Left hindlimb (tissue), 1 donor: ENCODE measurements around the gene PLBD1.

Source experiments
- DNase-seq: peaks from one replicate; pipeline ENCODE4 v3.0.0-alpha.2; 2018

The PLBD1 gene

DNA sequence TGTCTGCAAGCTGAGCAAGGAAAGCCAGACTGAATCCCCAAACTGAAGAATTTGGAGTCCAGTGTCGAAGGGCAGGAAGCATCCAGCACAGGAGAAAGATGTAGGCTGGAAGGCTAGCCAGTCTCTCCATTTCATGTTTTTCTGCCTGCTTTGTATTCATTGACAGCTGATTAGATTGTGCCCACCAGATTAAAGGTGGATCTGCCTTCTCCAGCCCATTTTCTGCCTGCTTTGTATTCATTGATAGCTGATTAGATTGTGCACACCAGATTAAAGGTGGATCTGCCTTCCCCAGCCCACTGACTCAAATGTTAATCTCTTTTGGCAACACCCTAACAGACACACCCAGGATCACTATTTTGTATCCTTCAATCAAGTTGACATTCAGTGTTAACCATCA lies 85.3 kb downstream of the PLBD1 start:
- DNase-seq, result no peak

GRCh38 chr12:14481201-14481600 lies 86.5 kb downstream of the PLBD1 start:
- DNase-seq, result no peak

- no peak for DNase-seq
These were observed 88.7 kb downstream of the PLBD1 start for GRCh38 chr12:14479004-14479403.

DNA sequence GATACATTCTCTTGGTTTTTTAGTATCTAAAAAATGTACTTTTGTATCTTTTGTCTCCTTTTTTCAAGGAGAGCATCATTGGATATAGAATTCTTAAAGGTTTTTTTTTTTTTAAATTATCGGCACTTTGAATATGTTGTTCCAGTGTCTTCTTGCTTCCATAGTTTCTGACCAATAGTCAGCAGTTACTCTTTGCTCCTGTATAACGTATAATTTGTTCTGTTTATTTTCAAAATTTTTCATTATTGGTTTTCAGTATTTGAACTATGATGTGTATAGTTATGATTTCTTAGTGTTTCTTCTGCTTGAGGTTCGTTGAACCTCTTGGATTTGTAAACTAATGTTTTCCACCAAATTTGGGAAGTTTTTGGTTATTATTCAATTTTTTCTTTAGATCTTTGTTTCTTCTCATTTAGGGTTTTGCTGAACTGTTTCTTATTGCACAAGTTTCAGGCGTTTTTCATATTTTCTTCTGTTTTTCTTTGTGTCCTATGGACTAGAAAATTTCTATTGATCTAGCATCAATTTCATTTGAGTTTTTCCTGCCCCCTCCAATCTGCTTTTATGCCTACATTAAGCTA lies 93.9 kb downstream of the PLBD1 start:
- DNase-seq, result no peak

DNA sequence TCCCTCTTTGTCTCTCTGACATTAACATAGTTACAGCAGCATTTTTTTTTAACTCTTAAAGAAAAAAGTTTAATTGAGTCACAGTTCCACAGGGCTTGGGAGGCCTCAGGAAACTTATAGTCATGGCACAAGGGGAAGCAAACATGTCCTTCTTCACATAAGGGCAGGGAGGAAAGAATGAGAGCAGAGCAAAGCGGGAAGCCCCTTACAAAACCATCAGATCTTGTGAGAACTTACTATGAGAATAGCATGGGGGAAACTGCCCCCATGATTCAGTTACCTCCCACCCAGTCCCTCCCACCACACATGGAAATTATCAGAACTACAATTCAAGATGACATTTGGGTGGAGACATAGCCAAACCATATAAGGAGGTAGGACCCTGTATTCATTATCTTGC lies 96.2 kb downstream of the PLBD1 start:
- no peak for DNase-seq

DNA sequence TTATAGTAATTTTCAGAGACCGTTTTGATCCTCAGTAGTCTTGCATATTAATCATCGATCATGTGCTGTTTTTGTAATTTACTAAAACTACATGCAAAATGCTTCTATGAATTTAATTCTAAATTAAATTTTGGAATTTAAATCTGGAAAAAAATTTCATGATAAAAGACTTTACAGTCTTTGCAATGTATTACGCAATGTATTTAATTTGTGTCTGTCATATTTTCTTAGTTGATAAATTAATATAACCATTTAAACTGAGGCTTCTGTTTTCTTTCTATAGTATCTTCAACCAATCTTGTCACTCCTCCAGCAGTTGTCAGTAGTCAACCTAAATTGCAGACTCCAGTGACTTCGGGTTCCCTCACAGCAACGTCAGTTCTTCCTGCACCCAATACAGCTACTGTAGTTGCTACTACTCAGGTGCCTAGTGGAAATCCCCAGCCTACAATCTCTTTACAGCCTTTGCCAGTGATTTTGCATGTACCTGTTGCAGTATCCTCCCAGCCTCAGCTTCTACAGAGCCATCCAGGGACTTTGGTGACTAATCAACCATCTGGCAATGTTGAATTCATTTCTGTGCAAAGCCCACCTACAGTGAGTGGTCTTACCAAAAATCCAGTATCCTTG lies 107.4 kb downstream of the PLBD1 start:
- no peak for DNase-seq

DNA sequence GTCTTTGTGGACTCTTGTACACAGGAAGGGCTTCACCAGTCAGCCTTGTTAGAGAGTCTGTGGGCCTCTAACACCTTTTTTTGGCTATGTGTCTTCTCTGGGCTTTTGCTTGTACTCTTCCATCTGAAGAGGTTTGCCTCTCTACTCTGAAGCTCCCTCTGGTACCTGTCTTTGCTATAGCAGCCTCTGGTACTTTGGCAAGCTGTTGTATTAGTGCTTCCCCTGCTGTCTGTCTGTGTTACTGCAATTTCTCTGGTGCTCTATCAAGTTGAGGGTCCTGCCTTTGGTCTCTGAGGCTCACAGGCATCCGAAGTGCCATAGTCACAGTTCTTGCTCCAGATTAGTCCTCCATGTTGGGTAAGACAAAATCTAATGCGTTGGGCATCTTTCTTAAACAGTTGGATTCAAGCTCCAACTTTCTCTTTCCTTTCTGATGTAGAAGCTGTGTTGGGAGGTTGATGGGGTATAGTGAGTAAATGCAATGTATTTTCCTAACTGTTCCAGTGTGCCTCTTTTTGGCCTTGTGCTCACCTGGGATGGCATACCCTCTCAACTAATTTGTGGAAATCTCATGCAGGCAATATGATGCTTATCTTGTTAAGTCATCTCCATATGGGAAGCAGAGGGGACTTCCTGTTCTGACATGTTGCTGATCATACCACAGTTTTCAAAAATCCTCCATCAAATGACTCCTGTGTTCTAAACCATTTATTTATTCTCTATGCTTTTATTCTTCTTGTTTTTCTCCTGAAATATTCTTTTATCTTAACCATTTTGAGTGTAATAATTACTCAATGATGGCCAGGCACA lies 113.4 kb downstream of the PLBD1 start:
- no peak for DNase-seq
